Measurements from ENCODE around the gene EYS.

DNA sequence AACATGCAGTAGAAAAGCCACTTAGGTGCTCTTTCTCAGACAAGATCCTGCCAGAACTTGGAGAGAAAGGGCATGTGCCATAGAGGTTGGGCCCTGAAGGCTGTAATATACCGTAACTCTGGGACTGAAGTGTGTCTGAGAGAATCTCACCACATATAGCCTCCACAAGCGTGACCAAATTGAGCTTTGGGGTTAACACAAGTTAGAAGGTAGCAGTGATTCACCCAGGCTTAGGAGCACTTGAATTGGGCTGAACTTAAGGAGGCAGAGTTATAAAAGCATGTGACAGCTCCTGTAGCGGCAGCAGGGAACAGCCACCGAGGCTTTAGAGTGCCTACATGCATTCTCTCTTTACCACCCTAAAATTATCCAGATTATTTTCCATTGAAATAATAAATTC lies 1709.8 kb downstream of the EYS start:
- no peak for TF ChIP-seq CTCF (IDR thresholded peaks at IDR 0.05; ENCODE audit: low read depth, low read length, missing input control)
- TF ChIP-seq YY1 (IDR thresholded peaks at IDR 0.05) = no peak
- TF ChIP-seq REST (IDR thresholded peaks at IDR 0.05) = no peak
- no peak for TF ChIP-seq TAF1 (conservative IDR thresholded peaks at IDR 0.05)
- TF ChIP-seq GABPA (IDR thresholded peaks at IDR 0.05 in 1 of 2, conservative IDR thresholded peaks at IDR 0.05 in 1 of 2) = no peak
- no peak for TF ChIP-seq EGR1 (IDR thresholded peaks at IDR 0.05; ENCODE audit: low read depth in 2 of 2)
- no peak for TF ChIP-seq SP1 (IDR thresholded peaks at IDR 0.05)
- no peak for TF ChIP-seq ATF3 (IDR thresholded peaks at IDR 0.05)
- no peak for TF ChIP-seq JUND (IDR thresholded peaks at IDR 0.05)
